GM19452 (cell line): ENCODE measurements around the gene FN1.

Source experiments
- ATAC-seq: cut with Tn5 transposase; IDR thresholded peaks from one replicate; pipeline ENCODE4 v1.9.1; 2021; ENCODE audit not compliant: unreplicated experiment

Gene FN1

DNA sequence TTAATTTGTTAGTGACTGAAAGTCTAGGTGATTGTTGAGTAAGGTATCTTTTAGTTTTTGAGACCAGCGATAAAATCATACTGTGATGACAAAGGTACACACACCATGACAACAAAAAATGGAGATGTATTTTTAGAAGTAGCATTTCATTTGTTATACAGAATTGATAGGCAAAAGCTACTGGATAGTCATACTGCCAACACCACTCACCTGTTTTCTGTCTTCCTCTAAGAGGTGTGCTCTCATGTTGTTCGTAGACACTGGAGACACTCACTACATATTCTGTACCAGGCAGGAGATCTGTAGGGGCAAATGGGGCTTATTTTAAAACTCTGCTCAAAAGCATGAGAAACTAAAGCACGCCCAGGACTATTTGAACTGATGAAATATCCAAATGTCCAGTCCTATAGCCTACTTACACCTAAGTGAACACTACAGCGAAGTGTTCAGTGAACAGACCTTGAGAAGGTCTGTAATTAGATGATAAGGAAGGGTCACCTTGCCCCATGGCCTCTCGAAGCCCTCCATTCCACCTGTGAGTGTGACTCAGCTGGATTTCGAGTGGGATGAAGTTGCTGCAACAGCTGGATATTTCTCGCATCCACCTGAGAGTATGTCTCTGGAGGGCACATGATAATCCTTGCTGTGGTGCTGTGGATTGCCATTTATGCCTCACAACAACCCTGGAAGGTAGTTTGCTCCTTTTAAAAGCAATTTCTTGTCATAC is 47.7 kb downstream of the FN1 start:
- no peak for ATAC-seq

DNA sequence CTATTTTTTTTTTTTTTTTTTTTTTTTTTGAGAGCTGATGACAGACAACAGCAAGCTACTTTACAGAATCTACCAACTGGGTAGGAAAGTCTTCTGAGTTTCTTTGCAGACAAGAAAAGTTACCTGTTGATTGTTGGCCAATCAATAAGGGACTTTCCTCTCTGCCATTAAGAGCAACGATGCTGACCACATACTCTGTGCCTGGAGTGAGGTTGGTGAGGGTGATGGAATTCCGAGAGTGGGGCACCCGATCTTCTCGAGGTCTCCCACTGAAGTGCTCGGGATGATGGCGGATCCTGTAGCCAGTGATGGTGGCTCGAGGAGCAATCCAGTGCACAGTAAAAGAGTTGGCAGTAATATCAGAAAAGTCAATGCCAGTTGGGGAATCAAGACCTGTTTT is 49.3 kb downstream of the FN1 start:
- no peak for ATAC-seq

- ATAC-seq, result no peak
Observed at GRCh38 chr2:215384710-215385109, 51.2 kb downstream of the FN1 start.

GRCh38 chr2:215383652-215384279 is 52.1 kb downstream of the FN1 start:
- ATAC-seq, result no peak

- ATAC-seq, result no peak
Observed at GRCh38 chr2:215382480-215382879, 53.4 kb downstream of the FN1 start.

DNA sequence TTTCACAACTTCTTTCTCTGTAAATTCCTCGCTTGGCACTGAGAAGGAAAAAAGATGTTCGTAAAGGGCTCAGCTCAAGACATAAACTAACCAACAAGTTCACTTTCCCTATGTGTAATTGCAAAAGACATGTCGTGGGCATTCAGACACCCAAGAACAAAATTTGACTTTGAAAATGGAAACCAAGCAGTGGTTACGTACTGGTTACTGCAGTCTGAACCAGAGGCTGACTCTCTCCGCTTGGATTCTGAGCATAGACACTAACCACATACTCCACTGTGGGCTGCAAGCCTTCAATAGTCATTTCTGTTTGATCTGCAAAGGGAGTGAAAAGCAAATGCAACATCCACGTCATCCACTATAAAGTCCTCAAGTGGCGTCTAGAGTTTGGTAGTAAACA is 53.9 kb downstream of the FN1 start:
- no peak for ATAC-seq

DNA sequence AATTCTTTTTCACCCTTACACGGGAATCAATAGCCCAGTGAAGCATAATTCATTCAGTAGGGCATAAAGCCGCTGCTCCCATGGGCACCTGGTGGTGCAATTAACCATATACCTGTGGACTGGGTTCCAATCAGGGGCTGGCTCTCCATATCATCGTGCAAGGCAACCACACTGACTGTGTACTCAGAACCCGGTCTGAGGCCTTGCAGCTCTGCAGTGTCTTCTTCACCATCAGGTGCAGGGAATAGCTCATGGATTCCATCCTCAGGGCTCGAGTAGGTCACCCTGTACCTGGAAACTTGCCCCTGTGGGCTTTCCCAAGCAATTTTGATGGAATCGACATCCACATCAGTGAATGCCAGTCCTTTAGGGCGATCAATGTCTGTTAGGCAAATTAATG is 55.2 kb downstream of the FN1 start:
- ATAC-seq, result no peak

- ATAC-seq, result no peak
Observed at GRCh38 chr2:215379948-215380347, 55.9 kb downstream of the FN1 start.

GRCh38 chr2:215379039-215379438 is 56.8 kb downstream of the FN1 start:
- ATAC-seq, result no peak

- ATAC-seq, result no peak
Observed at GRCh38 chr2:215378045-215378444, 57.8 kb downstream of the FN1 start.

- ATAC-seq, result no peak
Observed at GRCh38 chr2:215377283-215377682, 58.6 kb downstream of the FN1 start.

GRCh38 chr2:215376103-215376780 is 59.6 kb downstream of the FN1 start:
- no peak for ATAC-seq

- ATAC-seq, result no peak
Observed at GRCh38 chr2:215375467-215375830, 60.4 kb downstream of the FN1 start.

- ATAC-seq, result no peak
Observed at GRCh38 chr2:215374642-215375466, 61.0 kb downstream of the FN1 start.

DNA sequence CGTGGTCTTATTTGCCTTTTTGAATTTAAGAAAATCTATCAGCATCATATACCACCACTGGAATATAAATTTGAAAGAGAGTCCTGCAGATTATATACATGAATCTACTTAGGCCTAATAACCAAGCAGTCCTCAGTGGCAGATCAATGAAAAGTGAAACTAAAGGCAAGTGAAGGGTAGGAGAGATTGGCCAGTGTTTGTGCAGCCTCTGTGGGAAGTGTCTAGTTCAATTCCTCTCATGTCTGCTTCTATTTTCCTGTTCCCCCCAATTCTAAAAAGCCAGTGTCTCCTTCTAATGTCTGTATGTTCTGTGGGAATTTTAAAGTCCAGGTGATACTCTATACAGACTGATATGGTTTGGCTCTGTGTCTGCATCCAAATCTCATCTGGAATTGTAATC is 61.9 kb downstream of the FN1 start:
- no peak for ATAC-seq

GRCh38 chr2:215372968-215373649 is 62.8 kb downstream of the FN1 start:
- no peak for ATAC-seq

- ATAC-seq, result no peak
Observed at GRCh38 chr2:215371915-215372897, 63.7 kb downstream of the FN1 start.

- no peak for ATAC-seq
Observed at GRCh38 chr2:215370112-215370965, 65.5 kb downstream of the FN1 start.
